Measurements from ENCODE around the gene FAM25G.

- TF ChIP-seq CTCF (conservative IDR thresholded peaks at IDR 0.05; ENCODE audit: low read length) (no peak), EZH2phosphoT487 (IDR thresholded peaks at IDR 0.05; ENCODE audit: borderline replicate concordance, low read depth, low read length) (no peak)
Observed at GRCh38 chr10:47447705-47448104, 43.8 kb downstream of the FAM25G start.
